Body of pancreas (tissue), 4 donors: ENCODE results near the gene PYROXD2.

Source experiments
- CTCF ChIP-seq, 7 experiments: fragments of 450-650 bp in 4 of 7; fragments of 200-600 bp in 3 of 7; sonication (generic) in 3 of 7; IDR thresholded peaks; one replicate each; pipeline ENCODE4 v1.5.1; 2016 to 2019; ENCODE audit warnings: antibody characterized with exemption in 7 of 7
- POLR2A ChIP-seq, 3 donors: fragments of 450-650 bp; IDR thresholded peaks; one replicate each; pipeline ENCODE4 v1.6.1; 2016; ENCODE audit warnings: antibody characterized with exemption in 3 of 3, mild to moderate bottlenecking in 2 of 3

DNA sequence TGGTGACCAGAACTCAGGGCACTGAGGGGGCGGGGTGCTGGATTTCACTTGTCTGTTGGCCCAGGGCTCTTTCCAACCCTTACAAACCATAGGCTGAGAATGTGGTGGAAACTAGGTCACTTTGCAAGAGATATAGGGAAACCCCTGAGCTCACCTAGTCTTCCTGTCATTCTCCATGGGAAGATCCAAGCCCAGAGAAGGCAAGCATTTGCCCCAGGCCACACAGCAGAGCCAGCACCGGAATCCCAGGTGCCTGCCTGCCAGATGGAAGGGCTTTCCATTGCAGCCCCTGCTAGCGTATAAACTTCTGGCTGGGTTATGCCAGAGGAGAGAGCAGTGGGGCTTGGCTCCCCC, 427 bp downstream of the PYROXD2 start:
- no peak for TF ChIP-seq CTCF (IDR thresholded peaks at IDR 0.05)
- no peak for TF ChIP-seq POLR2A (IDR thresholded peaks at IDR 0.05)
